ENCODE data around the gene CDH2.

CDH2 gene

GRCh38 chr18:28176948-28177827, at the start of gene CDH2:
Gene CDH2, minus strand, starts transcription at chr18:28177130. Its CDS starts 108 bp downstream, at chr18:28177022.
- DNase-seq, result peak; percentile 91

- DNase-seq, result no peak
These were observed 35.1 kb upstream of the CDH2 start for GRCh38 chr18:28212060-28212459.

GRCh38 chr18:28208712-28209265, 31.9 kb upstream of the CDH2 start:
- no peak for DNase-seq

- no peak for DNase-seq
These were observed 31.3 kb upstream of the CDH2 start for GRCh38 chr18:28208268-28208667.

- DNase-seq, result no peak
These were observed 27.2 kb upstream of the CDH2 start for GRCh38 chr18:28204154-28204553.

GRCh38 chr18:28201056-28201455, 24.1 kb upstream of the CDH2 start:
- DNase-seq, result no peak

DNA sequence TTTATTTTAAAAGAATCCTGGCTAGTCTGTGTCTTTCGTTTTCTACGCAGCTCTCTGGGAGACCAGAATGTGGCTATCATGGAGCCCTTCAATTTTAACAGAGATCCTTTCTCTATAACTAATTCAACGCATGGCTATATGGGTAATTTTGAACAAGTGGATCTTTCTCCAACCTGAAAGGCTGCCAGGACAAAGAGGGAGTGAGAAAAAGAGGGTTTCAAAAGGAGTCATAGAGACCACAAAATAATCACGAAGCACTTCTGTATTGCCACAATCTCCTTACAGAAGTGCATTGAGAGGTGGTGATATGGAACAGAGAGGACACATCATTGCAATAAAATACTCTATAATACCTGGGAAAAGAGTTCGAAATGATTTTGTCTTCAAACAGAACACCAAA, 21.7 kb upstream of the CDH2 start:
- no peak for DNase-seq

DNA sequence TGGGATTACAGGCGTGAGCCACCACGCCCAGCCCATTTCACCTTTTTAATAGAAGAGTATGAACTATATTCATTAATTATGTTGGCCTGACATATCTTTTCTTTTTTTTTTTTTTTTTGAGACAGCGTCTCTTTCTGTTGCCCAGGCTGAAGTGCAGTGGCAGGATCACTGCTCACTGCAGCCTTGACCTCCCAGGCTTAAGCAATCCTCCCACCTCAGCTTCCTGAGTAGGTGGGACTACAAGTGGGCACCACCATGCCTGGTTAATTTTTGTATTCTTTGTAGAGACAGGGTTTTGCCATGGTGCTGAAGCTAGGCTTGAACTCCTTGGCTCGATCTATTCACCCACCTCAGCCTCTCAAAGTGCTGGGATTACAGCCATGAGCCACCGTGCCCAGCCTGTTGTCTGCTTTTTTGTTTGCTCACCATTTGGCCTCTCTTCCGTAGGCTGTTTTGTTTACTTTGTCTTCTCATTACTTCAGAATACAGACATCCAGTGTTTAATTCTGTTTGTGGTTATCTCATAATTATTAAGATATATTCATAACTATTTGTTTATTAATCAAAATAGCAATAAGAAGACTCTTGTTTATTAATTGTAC, 16.3 kb upstream of the CDH2 start:
- DNase-seq, result no peak

DNA sequence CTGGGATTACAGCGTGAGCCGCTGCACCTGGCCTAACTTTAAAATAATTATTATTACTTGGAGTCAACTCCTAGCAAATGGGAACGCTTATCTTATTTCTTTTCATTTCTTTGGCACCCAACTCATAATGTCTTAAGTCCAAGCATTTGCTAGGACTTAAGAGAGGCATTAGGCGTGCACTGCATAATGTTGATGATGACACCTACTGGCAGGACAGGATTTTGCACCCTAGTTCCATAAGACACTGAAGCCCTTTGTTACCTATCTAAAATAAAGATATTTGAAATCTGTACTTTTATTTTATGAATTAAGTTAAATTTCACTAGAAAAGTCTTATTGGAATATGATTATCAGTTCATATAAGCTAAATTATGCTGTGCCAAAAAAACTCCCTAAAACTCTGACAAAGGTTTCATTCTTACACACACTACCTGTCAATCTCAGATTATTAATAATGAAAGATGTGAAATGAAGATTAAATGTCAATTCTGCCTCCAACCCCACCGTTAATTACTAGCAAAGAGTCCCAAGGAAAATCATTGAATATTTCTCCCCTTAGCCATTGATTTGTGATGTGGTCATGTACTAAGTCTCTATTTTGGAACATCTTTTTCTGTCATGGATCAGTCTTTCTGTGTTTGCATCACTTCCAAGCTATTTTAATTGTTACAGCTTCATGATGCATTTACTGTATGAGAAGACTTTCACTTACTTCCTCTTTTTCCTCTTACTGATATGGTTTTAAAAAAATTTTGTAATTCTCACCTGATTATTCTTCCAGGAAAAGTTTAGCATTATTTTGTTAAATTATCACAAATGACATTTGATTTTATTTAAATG, 12.7 kb upstream of the CDH2 start:
- DNase-seq, result no peak

DNA sequence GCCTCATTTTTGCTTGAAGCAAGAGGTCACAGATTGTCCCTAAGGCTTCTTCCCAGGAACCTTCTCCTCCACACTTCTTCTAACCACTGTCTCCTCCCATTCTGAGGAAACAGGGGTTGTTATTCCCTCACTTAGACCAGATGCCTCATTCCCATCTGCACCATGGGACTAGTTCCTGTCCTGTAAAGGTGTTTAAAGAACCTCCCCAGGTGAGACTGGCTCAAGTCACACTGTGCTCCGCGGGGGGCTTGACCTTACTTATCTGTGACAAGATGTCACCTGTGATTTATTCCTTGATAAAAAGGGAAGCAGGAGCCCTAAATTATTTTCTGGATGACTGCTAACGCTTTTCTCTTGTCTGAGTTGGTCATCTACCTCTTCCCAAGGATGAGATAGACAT, 8.2 kb upstream of the CDH2 start:
- DNase-seq, result no peak

GRCh38 chr18:28183418-28184078, 6.6 kb upstream of the CDH2 start:
- no peak for DNase-seq

GRCh38 chr18:28181616-28182015, 4.7 kb upstream of the CDH2 start:
- no peak for DNase-seq

GRCh38 chr18:28178720-28179119, 1.8 kb upstream of the CDH2 start:
- DNase-seq, result no peak

- peak; percentile 94 for DNase-seq
These were observed 1.1 kb upstream of the CDH2 start for GRCh38 chr18:28177828-28178635.

GRCh38 chr18:28176698-28176947, 307 bp downstream of the CDH2 start:
- DNase-seq, result no peak

- DNase-seq, result peak; percentile 62
These were observed 816 bp downstream of the CDH2 start for GRCh38 chr18:28175930-28176697.

DNA sequence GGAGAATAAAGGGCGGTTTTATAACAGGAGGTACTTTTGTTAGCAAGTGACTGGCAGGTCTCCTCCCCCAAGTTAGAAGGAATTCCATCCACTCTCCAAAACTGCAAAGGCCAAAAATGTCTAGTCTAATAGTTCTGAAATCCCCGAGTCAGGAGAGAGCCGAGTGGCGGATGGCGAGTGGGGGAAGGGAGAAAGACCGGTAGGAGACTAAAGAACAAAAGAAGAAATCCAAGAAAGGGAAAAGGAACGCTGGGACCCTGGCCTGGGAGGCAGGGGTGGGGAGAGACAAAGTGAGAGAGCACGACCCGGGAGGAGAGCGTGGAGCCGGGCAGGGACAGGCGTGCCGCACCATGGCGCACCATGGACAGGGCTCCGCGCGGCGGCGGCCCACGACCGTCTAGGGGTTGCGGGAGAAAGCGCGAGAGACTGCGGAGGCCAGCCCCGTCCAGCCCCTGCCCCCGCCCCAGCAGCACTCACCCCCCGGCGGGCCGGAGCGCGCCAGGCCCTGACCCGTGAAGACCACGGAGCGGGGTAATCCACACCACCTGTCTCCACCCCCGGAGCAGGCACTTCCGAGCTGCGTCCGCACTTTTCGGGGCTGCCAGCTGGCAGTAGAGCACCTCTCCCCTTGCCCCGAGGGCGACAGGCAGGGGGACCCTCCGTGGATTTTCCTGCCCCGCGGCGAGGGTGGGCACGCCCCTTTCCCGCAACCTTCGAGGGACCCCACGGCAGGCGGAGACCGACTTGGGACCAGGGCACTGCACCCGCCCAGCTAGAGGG, 1.6 kb downstream of the CDH2 start:
- no peak for DNase-seq

GRCh38 chr18:28174181-28174905, 2.6 kb downstream of the CDH2 start:
- peak; percentile 27 for DNase-seq

GRCh38 chr18:28171837-28172236, 5.1 kb downstream of the CDH2 start:
- DNase-seq, result no peak

DNA sequence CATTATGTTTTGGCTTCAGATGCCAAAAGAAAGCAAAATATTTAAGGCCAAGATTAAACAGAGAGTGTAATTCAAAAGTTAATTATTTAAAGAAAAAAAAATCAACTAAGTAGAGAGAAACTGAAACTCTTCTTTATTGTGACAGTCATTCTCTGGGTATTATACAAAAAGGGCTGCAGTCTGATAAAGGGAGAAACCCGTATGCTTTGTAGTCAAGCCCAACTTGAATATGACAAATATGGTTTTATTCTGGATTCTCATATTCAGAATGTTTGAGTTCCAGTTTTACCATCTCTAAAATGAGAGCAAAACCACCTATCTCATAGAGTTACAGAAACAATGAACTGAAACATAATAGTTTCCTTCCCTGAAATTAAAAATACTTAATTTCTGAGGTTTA, 8.2 kb downstream of the CDH2 start:
- no peak for DNase-seq
